H1 (cell line): Measurements from ENCODE around the gene PARP14. TPM values are rescaled to one million over a fixed set of nuclear protein-coding genes. Genes with fewer than 3 reads are reported as not detected.

ENCODE experiments used
- ATF2 ChIP-seq: IDR thresholded peaks from 2 replicates; pipeline ENCODE4 v1.6.1; 2012; ENCODE audit warnings: low read length, inconsistent platforms
- ATF3 ChIP-seq: IDR thresholded peaks from 2 replicates; pipeline ENCODE4 v1.6.1; 2011; ENCODE audit warnings: low read depth, mild to moderate bottlenecking, low read length; ENCODE audit not compliant: insufficient read depth
- CHD2 ChIP-seq: IDR thresholded peaks from 2 replicates; pipeline ENCODE4 v1.6.1; 2012; ENCODE audit warnings: low read length, improper control_type of control experiment
- CHD7 ChIP-seq: fragments of 300-600 bp; sonication (generic); IDR thresholded peaks from 2 replicates; pipeline ENCODE4 v1.7.1; 2012; ENCODE audit warnings: low read length, moderate library complexity, mild to moderate bottlenecking, inconsistent platforms; ENCODE audit not compliant: insufficient replicate concordance
- EP300 ChIP-seq, 2 experiments: IDR thresholded peaks; 1 replicate in 1 of 2; 2 replicates in 1 of 2; pipeline ENCODE4 v1.6.1; 2011 to 2012; ENCODE audit warnings: low read depth in 2 of 2, low read length in 2 of 2, mild to moderate bottlenecking in 2 of 2, borderline replicate concordance in 1 of 2, inconsistent platforms in 1 of 2, moderate library complexity in 1 of 2
- FOSL1 ChIP-seq: IDR thresholded peaks from 2 replicates; pipeline ENCODE4 v1.6.1; 2011; ENCODE audit warnings: mild to moderate bottlenecking, low read depth, low read length, moderate library complexity; ENCODE audit not compliant: insufficient read depth
- MAFK ChIP-seq: IDR thresholded peaks from 2 replicates; pipeline ENCODE4 v1.6.1; 2012; ENCODE audit warnings: low read depth, mild to moderate bottlenecking, improper control_type of control experiment, low read length
- polyA plus RNA-seq, 7 experiments: library from polyadenylated mRNA; depleted of rRNA in 3 of 7; stranded (reverse) in 5 of 7; unstranded in 2 of 7; fragments of >200 nt in 5 of 7; fragments of 200-250 nt in 2 of 7; gene quantifications; 1 replicate in 5 of 7; 2 replicates in 1 of 7; 4 replicates in 1 of 7; pipeline versions ENCODE4 v1.2.1 to v1.2.3, GENCODE V29; 2011 to 2013; ENCODE audit warnings: missing spikeins in 2 of 7, mixed read lengths in 2 of 7
- total RNA-seq: library from RNA; stranded (reverse); fragmentation: NEBNext Ultra II Directional; extraction: Animal tissue kit (Norgen Biotek cat#: 25700); gene quantifications from 2 replicates; pipeline ENCODE4 v1.2.1, GENCODE V29; 2021

Gene PARP14
- total and polyA plus RNA-seq, 2 of the 8 experiments (the other 6 are each of a cell fraction or from before 2014, with no cell fraction given), result 12.6 to 17.6 TPM

GRCh38 chr3:122760453-122761271 lies 80.0 kb downstream of the PARP14 start (continued):
- peak; percentile 78 for TF ChIP-seq CHD7
- no peak for TF ChIP-seq CHD2
- no peak for TF ChIP-seq FOSL1
- no peak for TF ChIP-seq EP300 (IDR thresholded peaks at IDR 0.05; ENCODE audit: borderline replicate concordance in 1 of 2, low read depth in 2 of 2, low read length in 2 of 2)
- TF ChIP-seq ATF2, result no peak
- TF ChIP-seq ATF3, result no peak
- TF ChIP-seq MAFK, result peak; percentile 81
